ENCODE results near the gene SATB2. TPM values are rescaled to one million over a fixed set of nuclear protein-coding genes. Genes with fewer than 3 reads are reported as not detected.

Gene SATB2
- total and polyA plus RNA-seq, 4 donors, result 0.47 to 3.7 (median 1.8) TPM

DNA sequence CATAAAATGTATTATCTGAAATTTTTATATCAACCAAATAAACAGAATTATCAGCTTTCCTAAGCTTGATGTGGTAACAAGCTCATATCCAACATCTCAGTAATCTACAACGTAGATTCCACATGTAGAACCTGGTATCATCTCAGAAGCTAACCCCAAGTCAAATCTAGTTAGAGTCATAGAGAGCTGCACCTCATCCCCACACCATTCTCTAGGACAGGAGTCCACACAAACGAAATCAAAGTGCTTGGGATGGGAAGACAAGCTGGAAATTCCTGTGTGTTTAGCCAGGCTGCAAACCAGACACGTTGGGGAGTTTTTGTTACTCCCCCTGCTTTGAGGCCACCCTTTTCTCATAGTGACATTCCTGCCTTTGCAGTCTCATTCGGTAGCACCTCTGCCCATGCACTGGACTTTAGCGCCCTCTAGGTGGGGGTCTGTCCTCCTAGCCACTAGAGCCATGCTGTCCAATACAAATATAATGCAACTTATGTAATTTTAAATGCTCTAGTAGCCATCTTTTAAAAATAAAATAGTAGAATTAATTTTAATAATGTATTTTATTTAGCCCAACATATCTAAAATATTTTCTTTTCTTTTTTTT, 28.1 kb upstream of the SATB2 start:
- Histone ChIP-seq H3K9ac (ENCODE audit: insufficient read depth in 1 of 2, low read length in 2 of 2) (no peak overlapping the region), H3K4me3 (no peak overlapping the region), H3K27me3 (ENCODE audit: control insufficient read depth in 3 of 3, insufficient read depth in 3 of 3, low read length in 2 of 3) (peaks cover 0 to 3% (median 2%) of the 10 kb centered on the region in 3 donors), H3K36me3 (ENCODE audit: control insufficient read depth in 4 of 4, insufficient read depth in 4 of 4, low read length in 4 of 4) (no peaks in the 10 kb centered on the region), H3K9me3 (ENCODE audit: control insufficient read depth in 4 of 4, insufficient read depth in 3 of 4, low read length in 3 of 4) (peaks cover 0 to 2% (median 0%) of the 10 kb centered on the region in 4 donors), H3K4me1 (ENCODE audit: control insufficient read depth in 5 of 5, insufficient read depth in 5 of 5, low read length in 5 of 5) (no peaks in the 10 kb centered on the region), H3K27ac (ENCODE audit: low read depth in 1 of 2, low read length in 1 of 2) (no peak overlapping the region)
- DNase-seq (peak; percentile 65 to 71 (median 67)), ATAC-seq (ENCODE audit: insufficient read depth, low FRiP score) (no peak)
- peak; percentile 28 for TF ChIP-seq CTCF (IDR thresholded peaks at IDR 0.05; ENCODE audit: control extremely low read depth, extremely low read depth)
- WGBS, 2 donors, result 18% methylated on average over 5 of the region's 5 CpGs

- DNase-seq, result no peak
- H3K9ac ChIP-seq (ENCODE audit: insufficient read depth in 1 of 2, low read length in 2 of 2), result no peak overlapping the region
- no peak for TF ChIP-seq CTCF (IDR thresholded peaks at IDR 0.05; ENCODE audit: control extremely low read depth, extremely low read depth)
- H3K4me1 ChIP-seq (ENCODE audit: control insufficient read depth in 5 of 5, insufficient read depth in 5 of 5, low read length in 5 of 5), result no peaks in the 10 kb centered on the region
- peaks cover 0 to 2% (median 0%) of the 10 kb centered on the region in 4 donors for H3K9me3 ChIP-seq (ENCODE audit: control insufficient read depth in 4 of 4, insufficient read depth in 3 of 4, low read length in 3 of 4)
- 91 to 94% methylated on average over 1 of the region's 1 CpG for WGBS, 2 donors
- peaks cover 2 to 5% (median 2%) of the 10 kb centered on the region in 3 donors for H3K27me3 ChIP-seq (ENCODE audit: control insufficient read depth in 3 of 3, insufficient read depth in 3 of 3, low read length in 2 of 3)
- H3K27ac ChIP-seq (ENCODE audit: low read depth in 1 of 2, low read length in 1 of 2), result no peak overlapping the region
- no peak overlapping the region for H3K4me3 ChIP-seq
- ATAC-seq (ENCODE audit: insufficient read depth, low FRiP score), result no peak
- no peaks in the 10 kb centered on the region for H3K36me3 ChIP-seq (ENCODE audit: control insufficient read depth in 4 of 4, insufficient read depth in 4 of 4, low read length in 4 of 4)
Observed at GRCh38 chr2:199484927-199485326, 27.2 kb upstream of the SATB2 start.

DNA sequence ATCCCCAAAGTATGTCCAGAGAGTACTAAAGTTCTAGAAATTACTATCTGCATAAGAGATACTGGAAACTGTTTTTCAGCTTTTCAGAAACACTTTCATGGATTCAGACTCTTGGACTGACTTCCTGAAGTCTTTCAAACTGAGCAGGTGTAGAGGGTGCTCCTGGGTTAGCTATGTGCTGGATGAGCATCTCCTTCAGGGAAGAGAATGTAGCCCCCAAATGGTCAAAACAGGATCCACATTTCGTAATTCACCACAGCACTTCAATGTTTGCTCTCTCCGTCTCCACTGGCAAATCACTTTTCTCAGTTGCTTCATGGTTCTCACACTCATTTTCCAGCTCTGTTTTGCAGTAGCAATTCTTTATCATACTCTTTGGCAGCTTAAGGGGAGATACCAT, 23.2 kb upstream of the SATB2 start:
- Histone ChIP-seq H3K27me3 (ENCODE audit: control insufficient read depth in 3 of 3, insufficient read depth in 3 of 3, low read length in 2 of 3) (peaks cover 4 to 21% (median 6%) of the 10 kb centered on the region in 3 donors), H3K36me3 (ENCODE audit: control insufficient read depth in 4 of 4, insufficient read depth in 4 of 4, low read length in 4 of 4) (no peaks in the 10 kb centered on the region), H3K27ac (ENCODE audit: low read depth in 1 of 2, low read length in 1 of 2) (no peak overlapping the region), H3K9me3 (ENCODE audit: control insufficient read depth in 4 of 4, insufficient read depth in 3 of 4, low read length in 3 of 4) (peaks cover 0 to 2% (median 0%) of the 10 kb centered on the region in 4 donors), H3K9ac (ENCODE audit: insufficient read depth in 1 of 2, low read length in 2 of 2) (no peak overlapping the region), H3K4me3 (no peak overlapping the region), H3K4me1 (ENCODE audit: control insufficient read depth in 5 of 5, insufficient read depth in 5 of 5, low read length in 5 of 5) (no peaks in the 10 kb centered on the region)
- no peak for TF ChIP-seq CTCF (IDR thresholded peaks at IDR 0.05; ENCODE audit: control extremely low read depth, extremely low read depth)
- no peak for ATAC-seq (ENCODE audit: insufficient read depth, low FRiP score)
- WGBS, 2 donors, result 52 to 65% methylated on average over 2 of the region's 2 CpGs
- no peak for DNase-seq

Data from lung (tissue), 12 donors.